Measurements from ENCODE around the gene PATJ. TPM values are rescaled to one million over a fixed set of nuclear protein-coding genes. Genes with fewer than 3 reads are reported as not detected.

PATJ gene
- total and polyA plus RNA-seq, 2 experiments from 2014 or later: 35.3 to 68.4 TPM

DNA sequence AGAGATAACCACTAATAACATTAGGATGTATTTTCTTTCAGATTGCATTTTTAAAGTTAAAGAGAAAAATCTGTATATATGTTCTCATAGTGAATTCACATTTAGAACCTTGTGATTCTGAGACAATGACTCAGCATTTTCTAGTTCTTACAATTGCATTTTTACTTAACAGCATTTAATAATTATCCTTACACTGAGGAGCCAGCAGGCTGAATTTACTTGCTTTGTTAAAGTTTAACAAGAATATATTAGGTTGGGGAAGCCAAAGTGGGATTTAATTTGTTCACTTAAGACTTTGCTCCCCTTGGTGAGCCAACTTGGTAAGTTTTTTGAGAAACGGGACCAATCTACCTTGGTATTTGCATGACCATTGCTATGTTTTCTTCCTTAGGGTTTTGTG, 4.5 kb downstream of the PATJ start (continued):
- TF ChIP-seq, protein P1, sequence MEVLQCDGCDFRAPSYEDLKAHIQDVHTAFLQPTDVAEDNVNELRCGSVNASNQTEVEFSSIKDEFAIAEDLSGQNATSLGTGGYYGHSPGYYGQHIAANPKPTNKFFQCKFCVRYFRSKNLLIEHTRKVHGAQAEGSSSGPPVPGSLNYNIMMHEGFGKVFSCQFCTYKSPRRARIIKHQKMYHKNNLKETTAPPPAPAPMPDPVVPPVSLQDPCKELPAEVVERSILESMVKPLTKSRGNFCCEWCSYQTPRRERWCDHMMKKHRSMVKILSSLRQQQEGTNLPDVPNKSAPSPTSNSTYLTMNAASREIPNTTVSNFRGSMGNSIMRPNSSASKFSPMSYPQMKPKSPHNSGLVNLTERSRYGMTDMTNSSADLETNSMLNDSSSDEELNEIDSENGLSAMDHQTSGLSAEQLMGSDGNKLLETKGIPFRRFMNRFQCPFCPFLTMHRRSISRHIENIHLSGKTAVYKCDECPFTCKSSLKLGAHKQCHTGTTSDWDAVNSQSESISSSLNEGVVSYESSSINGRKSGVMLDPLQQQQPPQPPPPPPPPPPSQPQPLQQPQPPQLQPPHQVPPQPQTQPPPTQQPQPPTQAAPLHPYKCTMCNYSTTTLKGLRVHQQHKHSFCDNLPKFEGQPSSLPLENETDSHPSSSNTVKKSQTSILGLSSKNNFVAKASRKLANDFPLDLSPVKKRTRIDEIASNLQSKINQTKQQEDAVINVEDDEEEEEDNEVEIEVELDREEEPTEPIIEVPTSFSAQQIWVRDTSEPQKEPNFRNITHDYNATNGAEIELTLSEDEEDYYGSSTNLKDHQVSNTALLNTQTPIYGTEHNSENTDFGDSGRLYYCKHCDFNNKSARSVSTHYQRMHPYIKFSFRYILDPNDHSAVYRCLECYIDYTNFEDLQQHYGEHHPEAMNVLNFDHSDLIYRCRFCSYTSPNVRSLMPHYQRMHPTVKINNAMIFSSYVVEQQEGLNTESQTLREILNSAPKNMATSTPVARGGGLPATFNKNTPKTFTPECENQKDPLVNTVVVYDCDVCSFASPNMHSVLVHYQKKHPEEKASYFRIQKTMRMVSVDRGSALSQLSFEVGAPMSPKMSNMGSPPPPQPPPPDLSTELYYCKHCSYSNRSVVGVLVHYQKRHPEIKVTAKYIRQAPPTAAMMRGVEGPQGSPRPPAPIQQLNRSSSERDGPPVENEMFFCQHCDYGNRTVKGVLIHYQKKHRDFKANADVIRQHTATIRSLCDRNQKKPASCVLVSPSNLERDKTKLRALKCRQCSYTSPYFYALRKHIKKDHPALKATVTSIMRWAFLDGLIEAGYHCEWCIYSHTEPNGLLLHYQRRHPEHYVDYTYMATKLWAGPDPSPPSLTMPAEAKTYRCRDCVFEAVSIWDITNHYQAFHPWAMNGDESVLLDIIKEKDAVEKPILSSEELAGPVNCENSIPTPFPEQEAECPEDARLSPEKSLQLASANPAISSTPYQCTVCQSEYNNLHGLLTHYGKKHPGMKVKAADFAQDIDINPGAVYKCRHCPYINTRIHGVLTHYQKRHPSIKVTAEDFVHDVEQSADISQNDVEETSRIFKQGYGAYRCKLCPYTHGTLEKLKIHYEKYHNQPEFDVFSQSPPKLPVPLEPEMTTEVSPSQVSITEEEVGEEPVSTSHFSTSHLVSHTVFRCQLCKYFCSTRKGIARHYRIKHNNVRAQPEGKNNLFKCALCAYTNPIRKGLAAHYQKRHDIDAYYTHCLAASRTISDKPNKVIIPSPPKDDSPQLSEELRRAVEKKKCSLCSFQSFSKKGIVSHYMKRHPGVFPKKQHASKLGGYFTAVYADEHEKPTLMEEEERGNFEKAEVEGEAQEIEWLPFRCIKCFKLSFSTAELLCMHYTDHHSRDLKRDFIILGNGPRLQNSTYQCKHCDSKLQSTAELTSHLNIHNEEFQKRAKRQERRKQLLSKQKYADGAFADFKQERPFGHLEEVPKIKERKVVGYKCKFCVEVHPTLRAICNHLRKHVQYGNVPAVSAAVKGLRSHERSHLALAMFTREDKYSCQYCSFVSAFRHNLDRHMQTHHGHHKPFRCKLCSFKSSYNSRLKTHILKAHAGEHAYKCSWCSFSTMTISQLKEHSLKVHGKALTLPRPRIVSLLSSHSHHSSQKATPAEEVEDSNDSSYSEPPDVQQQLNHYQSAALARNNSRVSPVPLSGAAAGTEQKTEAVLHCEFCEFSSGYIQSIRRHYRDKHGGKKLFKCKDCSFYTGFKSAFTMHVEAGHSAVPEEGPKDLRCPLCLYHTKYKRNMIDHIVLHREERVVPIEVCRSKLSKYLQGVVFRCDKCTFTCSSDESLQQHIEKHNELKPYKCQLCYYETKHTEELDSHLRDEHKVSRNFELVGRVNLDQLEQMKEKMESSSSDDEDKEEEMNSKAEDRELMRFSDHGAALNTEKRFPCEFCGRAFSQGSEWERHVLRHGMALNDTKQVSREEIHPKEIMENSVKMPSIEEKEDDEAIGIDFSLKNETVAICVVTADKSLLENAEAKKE (CRISPR knock-in tag; IDR thresholded peaks at IDR 0.05): no peak

DNA sequence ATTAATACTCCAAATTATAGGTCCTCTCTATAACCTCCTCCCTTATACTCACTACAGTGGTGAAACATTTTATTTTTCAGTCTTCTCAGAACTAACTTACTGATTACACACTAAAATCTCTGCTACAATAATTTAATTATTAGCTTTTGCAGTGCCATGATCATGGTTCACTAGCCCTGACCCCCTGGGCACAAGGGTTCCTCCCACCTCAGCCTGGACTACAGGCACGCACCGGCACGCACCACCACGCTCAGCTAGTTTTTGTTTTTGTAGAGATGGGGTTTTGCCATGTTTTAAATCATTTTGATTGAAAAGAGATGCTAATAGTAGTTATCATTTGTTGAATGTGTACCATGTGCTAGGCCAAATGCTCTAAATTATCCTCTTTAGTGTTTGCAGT, 6.3 kb downstream of the PATJ start:
- H3F3A ChIP-seq (replicated peaks; ENCODE audit: low read depth): peaks cover 4% of the 10 kb centered on the region; the same call in 1 of the 2 replicates
- Mint-ChIP-seq H3K36me3 (ENCODE audit: low read depth) (peaks cover 3% of the 10 kb centered on the region; the same call in 1 of the 3 replicates), H3K9me3 (no peaks in the 10 kb centered on the region), H3K4me3 (no peak overlapping the region), H3K4me1 (peaks cover 26% of the 10 kb centered on the region), H3K27ac (no peak overlapping the region), H3K27me3 (ENCODE audit: insufficient read depth, low read depth, poor library complexity) (peaks cover 2% of the 10 kb centered on the region)
- peaks cover 100% of the 10 kb centered on the region for H3K79me2 ChIP-seq (replicated peaks; ENCODE audit: insufficient read depth)
- no peaks in the 10 kb centered on the region for H3K36me3 ChIP-seq (ENCODE audit: insufficient read depth)
- TF ChIP-seq POLR2AphosphoS5 (IDR thresholded peaks at IDR 0.05; ENCODE audit: low read depth) (no peak), ZNF114 (CRISPR knock-in tag; IDR thresholded peaks at IDR 0.05) (no peak), CREB1 (CRISPR knock-in tag; IDR thresholded peaks at IDR 0.05; ENCODE audit: low read depth) (no peak), STAT1 (IDR thresholded peaks at IDR 0.05; ENCODE audit: unreplicated experiment) (no peak), NANOG (IDR thresholded peaks at IDR 0.05; ENCODE audit: borderline replicate concordance) (no peak), ZNF331 (CRISPR knock-in tag; IDR thresholded peaks at IDR 0.05; ENCODE audit: low read depth) (no peak), EZH2 (IDR thresholded peaks at IDR 0.05; ENCODE audit: low read depth, unreplicated experiment) (no peak), EZH2phosphoT487 (IDR thresholded peaks at IDR 0.05; ENCODE audit: unreplicated experiment) (no peak), JUNB (IDR thresholded peaks at IDR 0.05; ENCODE audit: unreplicated experiment) (no peak)
- TF ChIP-seq, protein P2, sequence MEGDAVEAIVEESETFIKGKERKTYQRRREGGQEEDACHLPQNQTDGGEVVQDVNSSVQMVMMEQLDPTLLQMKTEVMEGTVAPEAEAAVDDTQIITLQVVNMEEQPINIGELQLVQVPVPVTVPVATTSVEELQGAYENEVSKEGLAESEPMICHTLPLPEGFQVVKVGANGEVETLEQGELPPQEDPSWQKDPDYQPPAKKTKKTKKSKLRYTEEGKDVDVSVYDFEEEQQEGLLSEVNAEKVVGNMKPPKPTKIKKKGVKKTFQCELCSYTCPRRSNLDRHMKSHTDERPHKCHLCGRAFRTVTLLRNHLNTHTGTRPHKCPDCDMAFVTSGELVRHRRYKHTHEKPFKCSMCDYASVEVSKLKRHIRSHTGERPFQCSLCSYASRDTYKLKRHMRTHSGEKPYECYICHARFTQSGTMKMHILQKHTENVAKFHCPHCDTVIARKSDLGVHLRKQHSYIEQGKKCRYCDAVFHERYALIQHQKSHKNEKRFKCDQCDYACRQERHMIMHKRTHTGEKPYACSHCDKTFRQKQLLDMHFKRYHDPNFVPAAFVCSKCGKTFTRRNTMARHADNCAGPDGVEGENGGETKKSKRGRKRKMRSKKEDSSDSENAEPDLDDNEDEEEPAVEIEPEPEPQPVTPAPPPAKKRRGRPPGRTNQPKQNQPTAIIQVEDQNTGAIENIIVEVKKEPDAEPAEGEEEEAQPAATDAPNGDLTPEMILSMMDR (conservative IDR thresholded peaks at IDR 0.05; ENCODE audit: low read depth in 2 of 2): no peak
- TF ChIP-seq, protein P3, sequence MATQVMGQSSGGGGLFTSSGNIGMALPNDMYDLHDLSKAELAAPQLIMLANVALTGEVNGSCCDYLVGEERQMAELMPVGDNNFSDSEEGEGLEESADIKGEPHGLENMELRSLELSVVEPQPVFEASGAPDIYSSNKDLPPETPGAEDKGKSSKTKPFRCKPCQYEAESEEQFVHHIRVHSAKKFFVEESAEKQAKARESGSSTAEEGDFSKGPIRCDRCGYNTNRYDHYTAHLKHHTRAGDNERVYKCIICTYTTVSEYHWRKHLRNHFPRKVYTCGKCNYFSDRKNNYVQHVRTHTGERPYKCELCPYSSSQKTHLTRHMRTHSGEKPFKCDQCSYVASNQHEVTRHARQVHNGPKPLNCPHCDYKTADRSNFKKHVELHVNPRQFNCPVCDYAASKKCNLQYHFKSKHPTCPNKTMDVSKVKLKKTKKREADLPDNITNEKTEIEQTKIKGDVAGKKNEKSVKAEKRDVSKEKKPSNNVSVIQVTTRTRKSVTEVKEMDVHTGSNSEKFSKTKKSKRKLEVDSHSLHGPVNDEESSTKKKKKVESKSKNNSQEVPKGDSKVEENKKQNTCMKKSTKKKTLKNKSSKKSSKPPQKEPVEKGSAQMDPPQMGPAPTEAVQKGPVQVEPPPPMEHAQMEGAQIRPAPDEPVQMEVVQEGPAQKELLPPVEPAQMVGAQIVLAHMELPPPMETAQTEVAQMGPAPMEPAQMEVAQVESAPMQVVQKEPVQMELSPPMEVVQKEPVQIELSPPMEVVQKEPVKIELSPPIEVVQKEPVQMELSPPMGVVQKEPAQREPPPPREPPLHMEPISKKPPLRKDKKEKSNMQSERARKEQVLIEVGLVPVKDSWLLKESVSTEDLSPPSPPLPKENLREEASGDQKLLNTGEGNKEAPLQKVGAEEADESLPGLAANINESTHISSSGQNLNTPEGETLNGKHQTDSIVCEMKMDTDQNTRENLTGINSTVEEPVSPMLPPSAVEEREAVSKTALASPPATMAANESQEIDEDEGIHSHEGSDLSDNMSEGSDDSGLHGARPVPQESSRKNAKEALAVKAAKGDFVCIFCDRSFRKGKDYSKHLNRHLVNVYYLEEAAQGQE (IDR thresholded peaks at IDR 0.05; ENCODE audit: unreplicated experiment): no peak
- DNase-seq (ENCODE audit: low spot score): no peak
- peaks cover 8% of the 10 kb centered on the region for H4K20me1 ChIP-seq (replicated peaks; ENCODE audit: insufficient read depth)
- peaks cover 37% of the 10 kb centered on the region for H3K4me1 ChIP-seq (ENCODE audit: insufficient read depth)
- H3K4me3 ChIP-seq: no peak overlapping the region
- H2AFZ ChIP-seq: no peak overlapping the region
- no peaks in the 10 kb centered on the region for H3K27me3 ChIP-seq (ENCODE audit: insufficient read depth)
- H3K27ac ChIP-seq (ENCODE audit: low read depth): no peak overlapping the region
- no peaks in the 10 kb centered on the region for H3K9me2 ChIP-seq (ENCODE audit: insufficient read depth)
- no peak for ATAC-seq
- H3K4me2 ChIP-seq: no peak overlapping the region
